GM12875 (cell line): ENCODE data around the gene IKZF1.

Experiments used
- H3K4me3 ChIP-seq: one replicate; pipeline ENCODE4 v1.5.1; 2011; ENCODE audit warnings: low read depth, low read length, control low read depth
- CTCF ChIP-seq: IDR thresholded peaks from 2 replicates; pipeline ENCODE4 v1.5.1; 2011; ENCODE audit warnings: low read depth, mild to moderate bottlenecking, control low read depth, inconsistent platforms, low read length, moderate library complexity, borderline replicate concordance; ENCODE audit not compliant: insufficient read depth

The IKZF1 gene

DNA sequence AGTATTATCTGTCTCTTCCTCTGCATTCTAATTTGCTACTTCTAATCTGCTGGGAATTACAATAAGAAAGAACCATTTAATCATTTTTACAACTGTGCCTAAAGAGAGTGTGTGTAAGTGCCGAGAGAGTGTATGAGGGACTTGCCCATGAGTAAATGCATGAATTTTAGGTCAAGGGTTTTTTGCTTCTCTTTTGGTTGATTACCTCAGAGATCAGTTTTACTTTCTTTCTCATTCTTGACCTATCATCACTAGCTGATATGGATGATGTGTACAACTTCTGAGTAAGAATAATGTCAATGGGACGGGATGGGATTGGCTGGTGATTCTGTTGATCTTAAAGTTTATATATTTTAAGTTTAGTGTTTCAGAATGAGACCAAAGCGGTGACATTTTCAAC is 47.8 kb downstream of the IKZF1 start:
- TF ChIP-seq CTCF, result no peak
- H3K4me3 ChIP-seq, result no peak overlapping the region

- TF ChIP-seq CTCF, result no peak
- H3K4me3 ChIP-seq, result no peak overlapping the region
Observed at GRCh38 chr7:50352751-50353150, 48.2 kb downstream of the IKZF1 start.

DNA sequence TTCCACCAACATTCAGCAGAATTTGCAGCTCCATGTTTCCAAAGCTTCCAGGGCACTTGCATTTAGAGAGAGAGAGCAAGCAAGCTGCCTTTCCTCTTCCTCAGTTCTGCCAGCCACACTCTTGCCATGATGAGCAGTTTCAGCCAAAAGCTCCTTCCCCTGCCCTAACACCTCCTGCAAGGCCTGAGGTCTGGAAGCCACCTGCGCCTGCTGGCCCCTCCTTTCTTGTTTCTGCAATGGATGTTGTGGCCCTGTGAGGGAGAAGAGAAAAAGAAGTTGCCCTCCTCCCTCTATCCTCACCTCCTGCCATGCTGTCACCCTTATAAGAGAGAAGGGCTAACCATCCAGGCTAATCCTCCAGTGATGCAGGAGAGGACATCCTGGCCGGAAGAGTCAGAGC is 48.7 kb downstream of the IKZF1 start:
- TF ChIP-seq CTCF, result no peak
- no peak overlapping the region for H3K4me3 ChIP-seq

DNA sequence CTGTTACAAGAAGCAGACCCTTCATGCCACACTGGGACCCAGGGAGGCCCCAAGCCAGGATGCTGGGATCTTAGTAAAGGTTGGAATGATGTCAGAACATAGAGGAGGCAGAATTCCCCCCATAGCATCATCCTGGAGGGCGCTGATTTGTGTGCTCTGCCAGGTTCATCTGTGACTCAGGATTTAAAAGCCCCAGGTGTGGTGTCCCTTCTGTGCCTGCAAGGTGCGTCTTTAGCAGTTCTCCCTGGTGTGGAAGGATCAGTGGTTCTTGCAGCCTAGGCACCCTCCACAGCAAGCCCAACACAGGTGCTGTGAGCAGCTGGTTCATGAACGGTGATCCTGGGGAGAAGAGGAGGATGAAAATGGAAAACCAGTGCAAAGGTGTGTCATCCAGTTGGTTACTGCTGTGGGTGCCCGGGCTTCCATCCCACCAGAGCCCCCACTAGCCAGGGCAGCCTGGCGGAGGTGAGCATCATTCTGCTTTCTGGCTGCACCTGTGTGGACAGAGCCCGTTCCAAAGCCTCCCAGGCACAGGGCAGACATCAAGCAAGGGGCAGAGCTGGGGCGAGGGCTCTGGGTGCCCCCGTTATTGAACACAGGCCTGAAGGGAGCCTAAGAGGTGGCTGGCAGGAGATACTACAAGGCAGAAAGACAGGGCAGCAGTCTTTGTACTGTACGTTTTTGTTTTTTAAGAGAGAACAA is 49.5 kb downstream of the IKZF1 start:
- no peak for TF ChIP-seq CTCF

GRCh38 chr7:50355817-50356178 is 51.3 kb downstream of the IKZF1 start:
- no peak for TF ChIP-seq CTCF
- H3K4me3 ChIP-seq, result no peak overlapping the region

More for the DNA sequence above, 49.5 kb downstream of the IKZF1 start:
- H3K4me3 ChIP-seq, result no peak overlapping the region

DNA sequence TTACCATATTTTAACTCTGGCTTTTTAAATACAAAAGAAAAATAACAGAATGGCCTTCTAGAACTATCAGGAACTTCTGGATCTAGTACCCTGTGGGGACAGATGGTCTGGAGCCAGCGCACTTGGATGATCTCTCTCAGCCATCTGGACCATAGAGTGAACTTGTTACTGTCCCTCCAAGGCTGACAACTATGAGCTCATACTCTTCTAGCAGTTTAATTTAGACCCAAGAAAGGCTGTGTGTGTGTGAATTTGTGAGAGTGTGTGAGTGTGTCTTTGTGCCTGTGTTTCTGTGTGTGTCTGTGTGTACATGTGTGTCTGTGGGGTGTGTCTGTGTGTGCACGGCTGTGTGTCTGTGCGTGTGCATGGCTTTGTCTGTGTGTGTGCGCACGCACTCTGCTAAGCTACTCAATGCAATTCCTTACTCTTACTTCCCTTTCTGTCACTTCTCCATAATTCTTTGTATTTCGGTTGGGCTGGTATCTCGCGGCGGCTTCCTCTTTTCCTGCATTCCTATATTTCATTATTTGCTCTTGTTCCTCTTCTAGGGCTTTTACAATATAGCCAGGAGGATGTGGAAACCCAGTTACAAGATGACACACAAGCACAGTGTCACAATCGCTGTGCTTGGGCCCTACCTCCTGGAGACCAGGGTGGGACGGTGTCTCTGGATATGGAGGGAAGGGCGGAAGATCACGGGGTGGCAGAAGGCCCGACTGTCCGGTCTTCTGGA is 51.9 kb downstream of the IKZF1 start:
- TF ChIP-seq CTCF, result no peak
- H3K4me3 ChIP-seq, result no peak overlapping the region

DNA sequence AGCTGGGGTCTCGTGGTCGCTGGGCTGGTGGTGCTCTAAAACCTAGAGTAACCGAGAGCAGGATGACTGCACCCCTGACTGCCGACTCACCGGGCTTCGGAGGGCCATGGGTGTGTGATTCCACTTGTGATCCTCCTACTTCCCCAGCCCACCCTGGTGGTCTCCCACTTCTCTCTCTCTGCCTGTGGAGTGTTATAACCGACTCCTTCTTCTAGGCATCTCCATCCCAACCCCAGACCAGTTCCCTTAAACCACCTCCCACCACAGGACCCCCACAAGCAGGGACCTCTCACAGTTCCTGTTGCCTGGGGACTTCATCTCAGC is 52.4 kb downstream of the IKZF1 start:
- no peak for TF ChIP-seq CTCF
- no peak overlapping the region for H3K4me3 ChIP-seq
